Stimulated activated CD4-positive, alpha-beta T cell treated with anti-CD3 and anti-CD28 coated beads, Interleukin-4, amount 100 ng/mL, for 1 hour (primary cell): ENCODE measurements around the gene CHMP2B.
"Not testable (repeated sequence)": the region's sequence is repeated elsewhere in the genome, so short reads cannot be mapped to it uniquely, and the experiment has no call there.

Experiments used
- DNase-seq: peaks from one replicate; pipeline ENCODE4 v3.0.0-alpha.2; 2020

The CHMP2B gene

GRCh38 chr3:87236093-87236492 is 9.0 kb downstream of the CHMP2B start:
- no peak for DNase-seq

GRCh38 chr3:87246662-87247429 is 19.7 kb downstream of the CHMP2B start:
- no peak for DNase-seq

GRCh38 chr3:87247430-87247773 is 20.3 kb downstream of the CHMP2B start:
- no peak for DNase-seq

GRCh38 chr3:87248231-87248630 is 21.1 kb downstream of the CHMP2B start:
- DNase-seq = not testable (repeated sequence)

- DNase-seq = no peak
These were observed 21.7 kb downstream of the CHMP2B start for GRCh38 chr3:87248831-87249230.

GRCh38 chr3:87250009-87250408 is 22.9 kb downstream of the CHMP2B start:
- no peak for DNase-seq

GRCh38 chr3:87260270-87260669 is 33.2 kb downstream of the CHMP2B start:
- DNase-seq = peak; percentile 19

- no peak for DNase-seq
These were observed 34.8 kb downstream of the CHMP2B start for GRCh38 chr3:87261925-87262324.

- DNase-seq = no peak
These were observed 41.0 kb downstream of the CHMP2B start for GRCh38 chr3:87267953-87268645.

GRCh38 chr3:87268646-87269211 is 41.6 kb downstream of the CHMP2B start:
- no peak for DNase-seq

- no peak for DNase-seq
These were observed 42.6 kb downstream of the CHMP2B start for GRCh38 chr3:87269723-87270122.

GRCh38 chr3:87270908-87271700 is 44.0 kb downstream of the CHMP2B start:
- no peak for DNase-seq

- DNase-seq = no peak
These were observed 45.7 kb downstream of the CHMP2B start for GRCh38 chr3:87272718-87273341.

- no peak for DNase-seq
These were observed 49.4 kb downstream of the CHMP2B start, which contains the start of gene POU1F1 for GRCh38 chr3:87276484-87276883. Gene POU1F1 (minus strand): TSS chr3:87276584. CDS start chr3:87276462, 122 bp downstream.

GRCh38 chr3:87287011-87287410 is 59.9 kb downstream of the CHMP2B start:
- DNase-seq = no peak

GRCh38 chr3:87288446-87288845 is 61.3 kb downstream of the CHMP2B start:
- DNase-seq = no peak

- no peak for DNase-seq
These were observed 71.1 kb downstream of the CHMP2B start for GRCh38 chr3:87298111-87298718.

- not testable (repeated sequence) for DNase-seq
These were observed 77.9 kb downstream of the CHMP2B start for GRCh38 chr3:87305031-87305430.
